ENCODE data around the gene KDM4C.
"Not testable (repeated sequence)": the region's sequence is repeated elsewhere in the genome, so short reads cannot be mapped to it uniquely, and the experiment has no call there.

Gene KDM4C

GRCh38 chr9:7172154-7173115 is 414.7 kb downstream of the KDM4C start:
- Mint-ChIP-seq H3K36me3 (ENCODE audit: low read depth) (peaks cover 89% of the 10 kb centered on the region), H3K4me3 (no peak overlapping the region), H3K9me3 (no peaks in the 10 kb centered on the region), H3K27ac (peak overlapping the region; percentile 36), H3K4me1 (ENCODE audit: low read depth) (peaks cover 7% of the 10 kb centered on the region), H3K27me3 (no peaks in the 10 kb centered on the region)
- DNase-seq: no peak

GRCh38 chr9:7173139-7173538 is 415.4 kb downstream of the KDM4C start:
- H3K36me3 Mint-ChIP-seq (ENCODE audit: low read depth): peaks cover 92% of the 10 kb centered on the region
- H3K4me1 Mint-ChIP-seq (ENCODE audit: low read depth): peaks cover 10% of the 10 kb centered on the region
- no peaks in the 10 kb centered on the region for H3K9me3 Mint-ChIP-seq
- DNase-seq: no peak
- peak overlapping the region; percentile 36 for H3K27ac Mint-ChIP-seq
- H3K4me3 Mint-ChIP-seq: no peak overlapping the region
- H3K27me3 Mint-ChIP-seq: no peaks in the 10 kb centered on the region

GRCh38 chr9:7174301-7174700 is 416.5 kb downstream of the KDM4C start:
- Mint-ChIP-seq H3K27me3 (no peaks in the 10 kb centered on the region), H3K36me3 (ENCODE audit: low read depth) (peaks cover 95% of the 10 kb centered on the region)

GRCh38 chr9:7174884-7175283 is 417.1 kb downstream of the KDM4C start:
- H3K36me3 Mint-ChIP-seq (ENCODE audit: low read depth): peaks cover 94% of the 10 kb centered on the region
- DNase-seq: no peak
- H3K4me3 Mint-ChIP-seq: no peak overlapping the region

More at GRCh38 chr9:7174301-7174700, 416.5 kb downstream of the KDM4C start:
- Mint-ChIP-seq H3K9me3 (no peaks in the 10 kb centered on the region), H3K4me1 (ENCODE audit: low read depth) (peaks cover 10% of the 10 kb centered on the region), H3K4me3 (no peak overlapping the region), H3K27ac (no peak overlapping the region)
- DNase-seq: no peak

GRCh38 chr9:7176561-7176960 is 418.8 kb downstream of the KDM4C start:
- Mint-ChIP-seq H3K36me3 (ENCODE audit: low read depth) (peaks cover 91% of the 10 kb centered on the region), H3K27ac (no peak overlapping the region), H3K27me3 (no peaks in the 10 kb centered on the region), H3K4me1 (ENCODE audit: low read depth) (peaks cover 7% of the 10 kb centered on the region), H3K4me3 (no peak overlapping the region), H3K9me3 (peaks cover 9% of the 10 kb centered on the region)
- no peak for DNase-seq

More at GRCh38 chr9:7174884-7175283, 417.1 kb downstream of the KDM4C start:
- Mint-ChIP-seq H3K27me3 (no peaks in the 10 kb centered on the region), H3K4me1 (ENCODE audit: low read depth) (peaks cover 10% of the 10 kb centered on the region), H3K27ac (no peak overlapping the region), H3K9me3 (peaks cover 4% of the 10 kb centered on the region)

- peaks cover 5% of the 10 kb centered on the region for H3K4me1 Mint-ChIP-seq (ENCODE audit: low read depth)
- no peak overlapping the region for H3K4me3 Mint-ChIP-seq
- no peaks in the 10 kb centered on the region for H3K27me3 Mint-ChIP-seq
- peaks cover 92% of the 10 kb centered on the region for H3K36me3 Mint-ChIP-seq (ENCODE audit: low read depth)
- H3K9me3 Mint-ChIP-seq: peaks cover 9% of the 10 kb centered on the region
- no peak for DNase-seq
- no peak overlapping the region for H3K27ac Mint-ChIP-seq
These were observed 419.6 kb downstream of the KDM4C start for GRCh38 chr9:7177383-7177782.

GRCh38 chr9:7178729-7179128 is 421.0 kb downstream of the KDM4C start:
- H3K27me3 Mint-ChIP-seq: no peaks in the 10 kb centered on the region
- H3K4me1 Mint-ChIP-seq (ENCODE audit: low read depth): peaks cover 5% of the 10 kb centered on the region
- H3K9me3 Mint-ChIP-seq: peaks cover 12% of the 10 kb centered on the region
- peaks cover 89% of the 10 kb centered on the region for H3K36me3 Mint-ChIP-seq (ENCODE audit: low read depth)
- no peak for DNase-seq
- H3K27ac Mint-ChIP-seq: no peak overlapping the region
- no peak overlapping the region for H3K4me3 Mint-ChIP-seq

- Mint-ChIP-seq H3K4me1 (ENCODE audit: low read depth) (peaks cover 3% of the 10 kb centered on the region), H3K9me3 (peaks cover 14% of the 10 kb centered on the region), H3K27ac (no peak overlapping the region), H3K27me3 (no peaks in the 10 kb centered on the region), H3K36me3 (ENCODE audit: low read depth) (peaks cover 80% of the 10 kb centered on the region), H3K4me3 (no peak overlapping the region)
- DNase-seq: no peak
These were observed 422.5 kb downstream of the KDM4C start for GRCh38 chr9:7180247-7180646.

- peaks cover 77% of the 10 kb centered on the region for H3K36me3 Mint-ChIP-seq (ENCODE audit: low read depth)
- not testable (repeated sequence) for H3K4me3 Mint-ChIP-seq; H3K27ac Mint-ChIP-seq; DNase-seq; H3K27me3 Mint-ChIP-seq; H3K4me1 Mint-ChIP-seq (ENCODE audit: low read depth)
- peaks cover 29% of the 10 kb centered on the region for H3K9me3 Mint-ChIP-seq
These were observed 425.4 kb downstream of the KDM4C start for GRCh38 chr9:7183139-7183538.

GRCh38 chr9:7185612-7186011 is 427.8 kb downstream of the KDM4C start:
- Mint-ChIP-seq H3K9me3 (peaks cover 38% of the 10 kb centered on the region), H3K36me3 (ENCODE audit: low read depth) (peaks cover 66% of the 10 kb centered on the region), H3K27ac (no peak overlapping the region), H3K4me1 (ENCODE audit: low read depth) (no peaks in the 10 kb centered on the region), H3K4me3 (no peak overlapping the region), H3K27me3 (no peaks in the 10 kb centered on the region)
- no peak for DNase-seq

GRCh38 chr9:7186175-7186574 is 428.4 kb downstream of the KDM4C start:
- H3K36me3 Mint-ChIP-seq (ENCODE audit: low read depth): peaks cover 64% of the 10 kb centered on the region
- H3K4me1 Mint-ChIP-seq (ENCODE audit: low read depth): no peaks in the 10 kb centered on the region
- peaks cover 43% of the 10 kb centered on the region for H3K9me3 Mint-ChIP-seq
- no peak overlapping the region for H3K27ac Mint-ChIP-seq
- no peak overlapping the region for H3K4me3 Mint-ChIP-seq
- H3K27me3 Mint-ChIP-seq: no peaks in the 10 kb centered on the region
- DNase-seq: no peak

- DNase-seq: no peak
- H3K36me3 Mint-ChIP-seq (ENCODE audit: low read depth): peaks cover 18% of the 10 kb centered on the region
- H3K4me3 Mint-ChIP-seq: no peak overlapping the region
- H3K27ac Mint-ChIP-seq: no peak overlapping the region
- no peaks in the 10 kb centered on the region for H3K4me1 Mint-ChIP-seq (ENCODE audit: low read depth)
- H3K9me3 Mint-ChIP-seq: peaks cover 28% of the 10 kb centered on the region
- no peaks in the 10 kb centered on the region for H3K27me3 Mint-ChIP-seq
These were observed 434.5 kb downstream of the KDM4C start for GRCh38 chr9:7192266-7192665.

GRCh38 chr9:7195526-7195925 is 437.8 kb downstream of the KDM4C start:
- no peaks in the 10 kb centered on the region for H3K4me1 Mint-ChIP-seq (ENCODE audit: low read depth)

GRCh38 chr9:7196467-7196866 is 438.7 kb downstream of the KDM4C start:
- Mint-ChIP-seq H3K36me3 (ENCODE audit: low read depth) (no peaks in the 10 kb centered on the region), H3K27ac (no peak overlapping the region), H3K4me1 (ENCODE audit: low read depth) (no peaks in the 10 kb centered on the region), H3K9me3 (no peaks in the 10 kb centered on the region), H3K4me3 (no peak overlapping the region), H3K27me3 (no peaks in the 10 kb centered on the region)
- DNase-seq: no peak

More at GRCh38 chr9:7195526-7195925, 437.8 kb downstream of the KDM4C start:
- Mint-ChIP-seq H3K27ac (no peak overlapping the region), H3K36me3 (ENCODE audit: low read depth) (peaks cover 3% of the 10 kb centered on the region), H3K9me3 (peaks cover 6% of the 10 kb centered on the region), H3K4me3 (no peak overlapping the region), H3K27me3 (no peaks in the 10 kb centered on the region)
- no peak for DNase-seq

- Mint-ChIP-seq H3K9me3 (no peaks in the 10 kb centered on the region), H3K4me1 (ENCODE audit: low read depth) (no peaks in the 10 kb centered on the region), H3K27ac (no peak overlapping the region), H3K27me3 (no peaks in the 10 kb centered on the region), H3K36me3 (ENCODE audit: low read depth) (no peaks in the 10 kb centered on the region), H3K4me3 (no peak overlapping the region)
- no peak for DNase-seq
These were observed 443.4 kb downstream of the KDM4C start for GRCh38 chr9:7201196-7201595.

All from activated T-cell treated with anti-CD3 and anti-CD28 coated beads, Interleukin-2, amount 50 U/mL, for 24 hours (primary cell).